Suprapubic skin (tissue), 4 donors: ENCODE data around the gene LRP1B. TPM values are rescaled to one million over a fixed set of nuclear protein-coding genes. Genes with fewer than 3 reads are reported as not detected.

ENCODE experiments used
- DNase-seq, 2 donors: peaks; one replicate each; pipeline ENCODE4 v3.0.0-alpha.2; 2019; ENCODE audit warnings: low spot score in 2 of 2
- H3K27ac ChIP-seq: fragments of 200-600 bp; sonication (generic); one replicate; pipeline ENCODE4 v1.5.1; 2019
- H3K27me3 ChIP-seq: fragments of 200-600 bp; sonication (generic); one replicate; pipeline ENCODE4 v1.5.1; 2019
- H3K36me3 ChIP-seq: fragments of 200-600 bp; sonication (generic); one replicate; pipeline ENCODE4 v1.5.1; 2019
- H3K4me1 ChIP-seq: fragments of 200-600 bp; sonication (generic); one replicate; pipeline ENCODE4 v1.5.1; 2019
- H3K4me3 ChIP-seq: fragments of 200-600 bp; sonication (generic); one replicate; pipeline ENCODE4 v1.5.1; 2019; ENCODE audit warnings: mild to moderate bottlenecking
- H3K9me3 ChIP-seq: fragments of 200-600 bp; sonication (generic); one replicate; pipeline ENCODE4 v1.5.1; 2019
- CTCF ChIP-seq, 2 donors: fragments of 200-600 bp in 1 of 2; fragments of 450-650 bp in 1 of 2; sonication (generic) in 1 of 2; IDR thresholded peaks; one replicate each; pipeline ENCODE4 v1.5.1; 2016 to 2019; ENCODE audit warnings: antibody characterized with exemption in 2 of 2, mild to moderate bottlenecking in 1 of 2, moderate library complexity in 1 of 2
- EP300 ChIP-seq: sonication (generic); formaldehyde crosslinking; IDR thresholded peaks from one replicate; pipeline ENCODE4 v1.6.1; 2017; ENCODE audit warnings: antibody characterized with exemption
- POLR2A ChIP-seq, 2 donors: fragments of 450-650 bp; IDR thresholded peaks; one replicate each; pipeline ENCODE4 v1.6.1; 2017; ENCODE audit warnings: antibody characterized with exemption in 2 of 2, mild to moderate bottlenecking in 2 of 2, moderate library complexity in 2 of 2
- POLR2AphosphoS5 ChIP-seq, 3 donors: sonication (generic); formaldehyde crosslinking; IDR thresholded peaks; one replicate each; pipeline ENCODE4 v1.6.1; 2017; ENCODE audit warnings: antibody characterized with exemption in 3 of 3
- WGBS: methylation state at CpG from one replicate; pipeline ENCODE4 v1.1.5; 2018; 5-methylcytosine and 5-hydroxymethylcytosine counted together
- total RNA-seq, 4 donors: library from RNA; depleted of rRNA; stranded (reverse); fragments of >200 nt; gene quantifications; one replicate each; pipeline ENCODE4 v1.1.0, GENCODE V29; 2016

LRP1B gene
- total RNA-seq, 4 donors from 2014 or later, result 0.11 to 2.7 (median 1.3) TPM

DNA sequence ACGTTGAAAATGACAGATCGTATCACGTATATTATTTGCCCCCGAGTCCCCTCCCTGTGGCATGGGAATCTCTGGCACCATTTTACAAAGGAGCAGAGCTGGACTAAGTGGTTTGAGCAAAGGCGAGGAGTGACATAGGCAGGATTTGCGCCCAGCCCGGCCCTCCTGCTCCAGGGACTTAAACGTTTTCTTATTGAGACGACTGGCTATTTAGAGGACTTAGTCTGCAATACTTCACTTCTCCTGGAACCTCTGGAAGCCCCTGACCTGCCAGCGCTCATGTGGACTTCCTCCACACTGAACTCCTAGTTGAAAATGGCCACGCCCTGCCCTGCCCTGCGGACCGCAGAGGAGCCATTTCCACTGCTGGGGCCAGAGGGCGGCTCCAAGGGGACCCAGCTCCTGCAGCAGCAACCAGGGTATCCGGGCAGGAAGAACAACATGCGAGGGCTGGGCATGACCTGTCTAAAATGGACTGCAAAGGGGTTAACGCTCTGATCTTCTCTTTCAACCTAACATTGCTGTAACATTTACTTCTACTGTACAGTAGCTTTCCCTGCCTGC lies 690.7 kb downstream of the LRP1B start:
- TF ChIP-seq EP300 (no peak), CTCF (IDR thresholded peaks at IDR 0.05) (no peak), POLR2AphosphoS5 (IDR thresholded peaks at IDR 0.05) (no peak), POLR2A (IDR thresholded peaks at IDR 0.05) (no peak)
- DNase-seq, result no peak
- no peaks in the 10 kb centered on the region for H3K27me3 ChIP-seq

GRCh38 chr2:141439524-141439923 lies 691.3 kb downstream of the LRP1B start:
- Histone ChIP-seq H3K27me3 (no peaks in the 10 kb centered on the region), H3K27ac (no peak overlapping the region), H3K4me1 (no peaks in the 10 kb centered on the region), H3K36me3 (no peaks in the 10 kb centered on the region), H3K4me3 (no peak overlapping the region), H3K9me3 (no peaks in the 10 kb centered on the region)
- TF ChIP-seq CTCF (IDR thresholded peaks at IDR 0.05) (no peak), POLR2AphosphoS5 (IDR thresholded peaks at IDR 0.05) (no peak), EP300 (no peak), POLR2A (IDR thresholded peaks at IDR 0.05) (no peak)
- DNase-seq, result no peak

More for the DNA sequence above, 690.7 kb downstream of the LRP1B start:
- H3K27ac ChIP-seq, result no peak overlapping the region
- H3K9me3 ChIP-seq, result no peaks in the 10 kb centered on the region
- no peaks in the 10 kb centered on the region for H3K36me3 ChIP-seq
- H3K4me3 ChIP-seq, result no peak overlapping the region
- no peaks in the 10 kb centered on the region for H3K4me1 ChIP-seq
- WGBS, result 86% methylated on average over 17 of the region's 17 CpGs

- Histone ChIP-seq H3K36me3 (no peaks in the 10 kb centered on the region), H3K9me3 (no peaks in the 10 kb centered on the region), H3K27me3 (no peaks in the 10 kb centered on the region), H3K4me3 (no peak overlapping the region), H3K4me1 (no peaks in the 10 kb centered on the region), H3K27ac (no peak overlapping the region)
- TF ChIP-seq CTCF (IDR thresholded peaks at IDR 0.05), result no peak
- TF ChIP-seq POLR2A (IDR thresholded peaks at IDR 0.05), result no peak
- no peak for TF ChIP-seq EP300
- no peak for TF ChIP-seq POLR2AphosphoS5 (IDR thresholded peaks at IDR 0.05)
- WGBS, result 83% methylated on average over 1 of the region's 1 CpG
- DNase-seq, result no peak
These were observed 692.3 kb downstream of the LRP1B start for GRCh38 chr2:141438536-141438935.

- Histone ChIP-seq H3K27ac (no peak overlapping the region), H3K4me3 (no peak overlapping the region), H3K27me3 (no peaks in the 10 kb centered on the region), H3K9me3 (no peaks in the 10 kb centered on the region), H3K4me1 (no peaks in the 10 kb centered on the region), H3K36me3 (no peaks in the 10 kb centered on the region)
- 80% methylated on average over 1 of the region's 1 CpG for WGBS
- DNase-seq, result no peak
- no peak for TF ChIP-seq EP300
- TF ChIP-seq POLR2AphosphoS5 (IDR thresholded peaks at IDR 0.05), result no peak
- no peak for TF ChIP-seq CTCF (IDR thresholded peaks at IDR 0.05)
- no peak for TF ChIP-seq POLR2A (IDR thresholded peaks at IDR 0.05)
These were observed 693.3 kb downstream of the LRP1B start for GRCh38 chr2:141437521-141437920.

DNA sequence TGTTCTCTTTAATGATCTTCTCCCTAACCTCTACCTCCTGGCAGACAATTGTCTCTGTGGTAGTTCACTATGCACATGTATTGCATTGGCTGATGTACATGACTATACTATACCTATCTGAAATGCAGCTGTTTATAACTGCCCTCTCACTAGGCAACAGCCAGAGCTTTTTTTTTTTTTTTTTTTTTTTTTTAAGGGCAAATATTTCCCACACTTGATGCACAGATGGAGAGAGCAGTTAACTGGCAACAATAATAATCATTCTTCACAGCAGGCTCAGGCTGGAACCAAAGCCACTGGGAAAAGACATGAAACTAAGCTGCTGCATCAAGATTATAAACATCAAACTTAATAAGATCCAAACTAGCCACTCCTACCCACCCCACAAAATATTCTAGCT lies 707.7 kb downstream of the LRP1B start:
- DNase-seq, result no peak
- Histone ChIP-seq H3K27me3 (no peaks in the 10 kb centered on the region), H3K4me3 (no peak overlapping the region), H3K27ac (no peak overlapping the region), H3K9me3 (no peaks in the 10 kb centered on the region), H3K36me3 (no peaks in the 10 kb centered on the region), H3K4me1 (no peaks in the 10 kb centered on the region)
- TF ChIP-seq POLR2AphosphoS5 (IDR thresholded peaks at IDR 0.05) (no peak), EP300 (no peak), POLR2A (IDR thresholded peaks at IDR 0.05) (no peak), CTCF (IDR thresholded peaks at IDR 0.05) (no peak)
